NCI-H2171 (cell line): ENCODE data around the gene SLC16A10.
A peak's percentile ranks its signal among the peaks of the same experiment; 100 is the strongest.
"Not testable (repeated sequence)": the region's sequence is repeated elsewhere in the genome, so short reads cannot be mapped to it uniquely, and the experiment has no call there.

Experiments used
- DNase-seq: peaks from one replicate; lab custom pipeline; 2025; lab: John Stamatoyannopoulos, UW

The SLC16A10 gene

GRCh38 chr6:111185954-111186353 lies 98.7 kb downstream of the SLC16A10 start:
- no peak for DNase-seq

DNA sequence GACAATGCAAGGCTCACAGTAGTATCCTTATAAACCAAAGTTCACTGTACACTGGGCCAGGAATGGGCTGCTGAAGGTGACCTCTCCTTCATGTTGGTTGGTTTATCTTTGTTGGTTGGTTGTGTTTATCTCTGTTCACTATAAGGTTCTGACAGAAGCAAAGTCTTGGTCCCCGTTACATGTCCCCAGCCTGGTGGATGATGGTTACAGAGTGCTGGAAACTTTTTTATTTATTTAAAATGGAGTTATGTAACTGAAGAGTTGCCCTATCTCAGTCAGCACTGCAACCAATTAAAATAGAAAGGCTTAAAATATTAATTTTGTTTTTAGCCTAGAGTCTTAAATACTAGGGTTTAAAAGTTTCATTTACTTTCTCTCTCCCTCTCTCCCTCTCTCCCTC lies 100.6 kb downstream of the SLC16A10 start:
- DNase-seq = no peak

DNA sequence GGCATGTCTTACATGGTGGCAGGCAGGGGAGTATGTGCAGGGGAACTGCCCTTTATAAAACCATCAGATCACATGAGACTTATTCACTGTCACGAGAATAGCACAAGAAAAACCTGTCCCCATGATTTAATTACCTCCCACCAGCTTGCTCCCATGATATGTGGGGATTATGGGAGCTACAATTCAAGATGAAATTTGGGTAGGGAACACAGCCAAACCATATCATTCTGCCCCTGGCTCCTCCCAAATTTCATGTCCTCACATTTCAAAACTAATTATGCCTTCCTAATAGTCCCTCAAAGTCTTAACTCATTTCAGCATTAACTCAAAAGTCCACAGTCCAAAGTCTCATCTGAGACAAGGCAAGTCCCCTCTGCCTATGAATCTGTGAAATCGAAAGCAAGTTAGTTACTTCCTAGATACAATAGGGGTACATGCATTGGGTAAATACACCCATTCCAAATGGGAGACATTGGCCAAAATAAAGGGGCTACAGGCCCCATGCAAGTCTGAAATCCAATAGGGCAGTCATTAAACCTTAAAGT lies 102.4 kb downstream of the SLC16A10 start:
- DNase-seq = not testable (repeated sequence)

GRCh38 chr6:111190637-111191036 lies 103.3 kb downstream of the SLC16A10 start:
- no peak for DNase-seq

DNA sequence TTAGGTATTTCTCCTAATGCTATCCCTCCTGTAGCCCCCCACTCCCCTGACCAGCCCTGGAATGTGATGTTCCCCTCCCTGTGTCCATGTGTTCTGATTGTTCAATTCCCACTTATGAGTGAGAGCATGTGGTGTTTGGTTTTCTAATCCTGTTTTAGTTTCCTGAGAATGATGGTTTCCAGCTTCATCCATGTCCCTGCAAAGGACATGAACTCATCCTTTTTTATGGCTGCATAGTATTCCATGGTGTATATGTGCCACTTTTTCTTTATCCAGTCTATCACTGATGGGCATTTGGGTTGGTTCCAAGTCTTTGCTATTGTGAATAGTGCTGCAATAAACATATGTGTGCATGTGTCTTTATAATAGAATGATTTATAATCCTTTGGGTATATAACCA lies 103.8 kb downstream of the SLC16A10 start:
- DNase-seq = not testable (repeated sequence)

DNA sequence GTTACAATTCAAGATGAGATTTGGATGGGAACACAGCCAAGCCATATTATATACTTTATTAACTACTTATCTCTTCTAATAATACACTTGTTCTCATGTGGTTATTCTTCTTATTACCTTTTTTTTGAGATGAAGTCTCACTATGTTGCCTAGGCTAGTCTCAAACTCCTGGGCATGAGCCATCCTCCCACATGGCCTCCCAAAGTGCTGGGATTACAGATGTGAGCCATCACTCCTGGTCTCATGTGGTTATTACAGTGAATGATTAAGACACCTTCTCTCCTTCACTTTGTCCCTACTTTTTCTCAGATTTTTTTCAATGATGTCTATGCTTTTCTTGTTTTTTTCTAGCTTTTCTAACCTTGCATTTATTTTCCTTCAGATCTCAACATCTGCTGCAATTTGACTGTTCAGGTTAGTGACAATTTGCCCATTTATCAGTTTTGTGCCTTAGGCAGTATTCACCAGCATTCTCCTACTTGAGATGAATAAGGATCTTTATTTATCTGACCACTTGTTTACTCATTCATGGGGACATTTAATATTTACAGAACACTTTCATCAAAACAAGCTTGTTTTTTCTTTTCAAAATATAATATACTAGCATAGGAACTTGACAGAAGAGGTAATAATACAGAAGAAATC lies 105.7 kb downstream of the SLC16A10 start:
- no peak for DNase-seq

GRCh38 chr6:111195656-111196055 lies 108.4 kb downstream of the SLC16A10 start:
- DNase-seq = no peak

DNA sequence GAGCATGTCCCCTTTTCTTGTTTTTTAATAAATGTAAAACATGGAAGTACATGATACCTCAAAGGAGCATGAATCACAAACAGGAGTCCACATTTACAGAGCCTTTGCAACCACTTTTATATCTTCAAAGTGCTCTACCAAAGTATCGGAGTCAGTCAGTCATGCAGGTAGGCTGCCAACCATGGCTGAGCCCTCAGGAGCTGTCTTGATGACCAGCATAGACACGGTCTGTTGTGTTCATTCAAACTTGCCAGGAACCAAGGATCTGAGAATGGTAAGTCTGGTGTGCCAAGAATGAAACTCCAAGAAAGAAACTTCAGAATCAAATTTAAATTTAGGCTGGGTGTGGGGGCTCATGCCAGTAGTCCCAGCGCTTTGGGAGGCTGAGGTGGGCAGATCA lies 111.5 kb downstream of the SLC16A10 start:
- no peak for DNase-seq

GRCh38 chr6:111199935-111200334 lies 112.6 kb downstream of the SLC16A10 start:
- DNase-seq = no peak

GRCh38 chr6:111200350-111201243 lies 113.3 kb downstream of the SLC16A10 start:
- DNase-seq = no peak

DNA sequence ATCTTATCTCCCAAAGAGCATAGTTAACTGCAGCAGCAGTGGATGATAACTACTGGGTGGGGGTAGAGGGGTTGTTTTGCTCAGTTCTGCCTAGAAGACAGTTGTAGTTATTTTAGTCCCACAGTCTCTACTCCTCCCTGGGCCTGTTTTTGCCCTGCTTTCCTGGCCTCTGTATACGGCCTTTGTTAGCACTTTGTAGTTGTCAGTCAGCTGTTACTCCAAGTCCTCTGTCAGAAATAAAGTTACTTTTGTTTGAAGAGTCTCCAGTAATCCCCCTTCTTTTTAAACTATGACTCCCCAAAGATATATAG lies 113.9 kb downstream of the SLC16A10 start:
- DNase-seq = no peak

DNA sequence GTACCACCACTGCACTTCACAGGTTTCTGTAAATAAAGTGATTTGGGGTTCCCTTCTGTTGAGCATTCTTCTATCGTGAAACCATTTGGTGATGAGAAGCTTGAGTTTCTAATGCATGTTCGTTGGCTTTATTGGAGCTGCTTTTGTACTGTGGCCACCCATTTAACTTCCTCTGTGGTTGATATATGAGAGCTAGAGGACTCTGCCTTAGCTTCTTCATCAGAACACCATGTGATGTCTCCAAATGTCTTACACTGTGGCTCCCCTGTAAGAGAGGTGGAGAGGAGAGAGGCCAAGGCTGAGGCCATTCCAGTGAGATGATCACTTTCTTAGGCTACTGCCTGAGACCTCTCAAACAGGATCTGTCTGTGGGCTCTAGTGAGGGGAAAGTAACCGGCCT lies 114.5 kb downstream of the SLC16A10 start:
- no peak for DNase-seq

- DNase-seq = not testable (repeated sequence)
Measured at GRCh38 chr6:111203539-111203938, 116.2 kb downstream of the SLC16A10 start.

GRCh38 chr6:111204305-111204704 lies 117.0 kb downstream of the SLC16A10 start:
- DNase-seq = no peak

GRCh38 chr6:111204881-111205280 lies 117.6 kb downstream of the SLC16A10 start:
- DNase-seq = no peak

GRCh38 chr6:111205502-111205901 lies 118.2 kb downstream of the SLC16A10 start:
- DNase-seq = no peak

- no peak for DNase-seq
Measured at GRCh38 chr6:111207141-111207858, 120.0 kb downstream of the SLC16A10 start.

DNA sequence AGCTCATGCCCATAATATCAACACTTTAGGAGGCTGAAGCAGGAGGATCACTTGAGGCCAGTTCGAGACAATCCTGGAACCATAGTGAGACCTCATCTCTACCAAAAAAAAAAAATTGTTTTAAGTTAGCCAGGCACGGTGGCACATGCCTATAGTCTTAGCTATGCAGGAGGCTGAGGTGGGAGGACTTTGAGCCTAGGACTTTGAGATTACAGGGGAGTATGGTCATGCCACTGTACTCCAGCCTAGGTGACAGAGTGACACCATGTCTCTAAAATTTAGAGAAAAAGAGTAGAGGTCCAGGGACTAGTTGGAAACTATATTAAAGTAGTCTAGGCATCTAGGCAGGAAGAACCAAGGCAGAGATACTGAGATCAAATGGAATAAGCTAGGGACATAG lies 121.6 kb downstream of the SLC16A10 start:
- DNase-seq = no peak

DNA sequence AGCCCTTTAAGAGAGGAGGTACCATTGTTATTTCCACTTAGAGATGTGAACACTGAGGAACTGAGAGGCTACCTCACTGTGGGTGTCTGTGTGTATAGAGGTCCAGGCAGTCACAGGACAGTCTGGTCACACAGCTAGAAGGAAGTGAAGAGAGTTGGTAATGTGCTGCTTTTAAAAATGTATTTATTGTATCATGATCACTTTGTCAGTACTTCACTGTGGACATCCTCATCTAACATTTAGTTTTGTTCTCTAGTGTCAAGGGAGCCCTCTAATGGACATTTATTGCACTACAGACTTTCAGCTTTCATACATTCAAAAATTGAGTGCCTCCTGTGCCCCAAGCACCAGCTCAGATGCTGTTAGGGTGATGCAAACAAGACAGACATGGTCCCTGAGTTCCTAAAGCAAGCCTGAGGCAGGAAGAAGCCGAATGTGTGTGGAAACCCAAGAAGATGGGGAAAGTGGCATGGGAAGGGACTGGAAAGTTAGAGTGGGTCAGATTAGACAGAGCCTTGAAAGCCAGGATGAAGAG lies 123.0 kb downstream of the SLC16A10 start:
- peak; percentile 13 for DNase-seq

DNA sequence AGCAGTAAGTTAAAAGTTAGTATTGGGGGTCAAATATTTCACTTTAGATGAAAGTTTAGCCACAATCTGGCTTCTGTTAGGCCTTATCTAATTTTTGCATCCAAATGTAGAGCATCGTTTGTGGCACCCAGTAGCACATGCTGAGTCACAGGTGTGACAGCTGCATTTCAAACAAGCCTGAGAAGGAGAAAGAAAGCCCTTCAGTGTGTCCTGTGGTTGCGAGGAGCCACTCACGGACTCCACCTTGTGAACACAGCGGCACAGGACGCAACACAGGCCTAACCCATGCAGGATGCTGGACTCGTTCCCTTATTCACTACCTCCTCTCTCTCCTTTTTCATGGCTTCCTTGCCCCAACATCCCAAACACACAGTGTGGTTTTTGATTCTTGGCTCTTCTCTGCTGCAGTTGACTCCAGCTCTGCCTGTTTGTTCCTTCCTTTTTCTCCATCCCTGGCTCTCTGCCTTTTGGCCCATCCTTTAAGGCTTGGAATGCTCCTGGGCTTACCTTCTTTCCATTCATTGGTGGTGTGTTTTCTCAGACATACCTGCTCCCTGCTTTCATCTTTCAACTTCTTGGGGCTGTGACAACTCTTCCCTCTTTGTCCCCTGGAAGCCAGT lies 124.2 kb downstream of the SLC16A10 start:
- DNase-seq = no peak

- DNase-seq = no peak
Measured at GRCh38 chr6:111212625-111213024, 125.3 kb downstream of the SLC16A10 start.

DNA sequence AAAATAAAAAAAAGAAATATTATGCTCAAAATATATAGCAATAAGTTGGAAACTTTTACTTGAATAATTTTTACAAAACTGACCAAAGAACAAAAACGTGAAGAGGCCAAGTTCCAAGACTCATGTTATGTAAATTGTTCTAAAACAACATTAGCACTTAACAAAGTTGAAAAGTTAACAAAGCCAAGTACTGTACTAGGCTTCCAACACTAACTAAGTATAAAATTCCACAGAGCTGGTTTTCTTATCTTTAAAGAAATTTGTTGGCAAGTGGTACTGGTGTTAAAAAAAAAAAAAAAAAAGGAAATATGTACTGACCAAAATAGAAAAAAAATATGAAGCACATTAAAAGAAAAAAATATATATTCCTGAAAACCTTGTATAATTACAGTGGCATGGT lies 127.8 kb downstream of the SLC16A10 start:
- no peak for DNase-seq
